ENCODE measurements around the gene TLCD3B.

Gene TLCD3B

GRCh38 chr16:29986931-29987330 lies 44.1 kb downstream of the TLCD3B start:
- Histone ChIP-seq H3K4me2 (ENCODE audit: low read length) (no peak overlapping the region), H3F3A (ENCODE audit: control insufficient read depth, insufficient read depth) (no peaks in the 10 kb centered on the region; the same call in 1 of the 2 replicates), H3K27ac (ENCODE audit: low read depth, low read length) (no peak overlapping the region), H3K79me2 (ENCODE audit: control insufficient read depth, low read length) (no peaks in the 10 kb centered on the region), H3K36me3 (ENCODE audit: control insufficient read depth, low read length) (peaks cover 96% of the 10 kb centered on the region), H3K9me2 (replicated peaks; ENCODE audit: control insufficient read depth, low read length) (no peaks in the 10 kb centered on the region), H4K20me1 (ENCODE audit: control insufficient read depth, insufficient read depth, low read depth, low read length) (no peaks in the 10 kb centered on the region), H3K4me3 (ENCODE audit: low read length) (no peak overlapping the region), H3K9me3 (ENCODE audit: control insufficient read depth, insufficient read depth, low read length) (no peaks in the 10 kb centered on the region), H3K4me1 (ENCODE audit: control insufficient read depth, low read length) (no peaks in the 10 kb centered on the region), H3K27me3 (ENCODE audit: control insufficient read depth, low read length) (no peaks in the 10 kb centered on the region)
- TF ChIP-seq CTCF (IDR thresholded peaks at IDR 0.05; ENCODE audit: low read depth, low read length, poor library complexity, severe bottlenecking) (no peak), EZH2phosphoT487 (IDR thresholded peaks at IDR 0.05; ENCODE audit: borderline replicate concordance, low read length) (no peak)

GRCh38 chr16:29986231-29986630 lies 44.8 kb downstream of the TLCD3B start:
- no peaks in the 10 kb centered on the region for H3K9me3 ChIP-seq (ENCODE audit: control insufficient read depth, insufficient read depth, low read length)
- H3K27me3 ChIP-seq (ENCODE audit: control insufficient read depth, low read length) = no peaks in the 10 kb centered on the region
- H3K9me2 ChIP-seq (replicated peaks; ENCODE audit: control insufficient read depth, low read length) = no peaks in the 10 kb centered on the region
- H3K79me2 ChIP-seq (ENCODE audit: control insufficient read depth, low read length) = no peaks in the 10 kb centered on the region
- H3K4me1 ChIP-seq (ENCODE audit: control insufficient read depth, low read length) = no peaks in the 10 kb centered on the region
- no peak overlapping the region for H3K4me3 ChIP-seq (ENCODE audit: low read length)
- no peaks in the 10 kb centered on the region for H4K20me1 ChIP-seq (ENCODE audit: control insufficient read depth, insufficient read depth, low read depth, low read length)
- TF ChIP-seq EZH2phosphoT487 (IDR thresholded peaks at IDR 0.05; ENCODE audit: borderline replicate concordance, low read length) = no peak
- TF ChIP-seq CTCF (IDR thresholded peaks at IDR 0.05; ENCODE audit: low read depth, low read length, poor library complexity, severe bottlenecking) = no peak
- H3K4me2 ChIP-seq (ENCODE audit: low read length) = no peak overlapping the region
- H3K27ac ChIP-seq (ENCODE audit: low read depth, low read length) = no peak overlapping the region
- peaks cover 96% of the 10 kb centered on the region for H3K36me3 ChIP-seq (ENCODE audit: control insufficient read depth, low read length)
- no peaks in the 10 kb centered on the region; the same call in 1 of the 2 replicates for H3F3A ChIP-seq (ENCODE audit: control insufficient read depth, insufficient read depth)

- no peaks in the 10 kb centered on the region for H3K9me2 ChIP-seq (replicated peaks; ENCODE audit: control insufficient read depth, low read length)
- H3K79me2 ChIP-seq (ENCODE audit: control insufficient read depth, low read length) = no peaks in the 10 kb centered on the region
- no peak overlapping the region for H3K4me2 ChIP-seq (ENCODE audit: low read length)
- no peak overlapping the region for H3K27ac ChIP-seq (ENCODE audit: low read depth, low read length)
- H3K36me3 ChIP-seq (ENCODE audit: control insufficient read depth, low read length) = peaks cover 98% of the 10 kb centered on the region
- no peaks in the 10 kb centered on the region for H3K9me3 ChIP-seq (ENCODE audit: control insufficient read depth, insufficient read depth, low read length)
- no peaks in the 10 kb centered on the region for H3K4me1 ChIP-seq (ENCODE audit: control insufficient read depth, low read length)
- H3K4me3 ChIP-seq (ENCODE audit: low read length) = no peak overlapping the region
- no peaks in the 10 kb centered on the region; the same call in 1 of the 2 replicates for H3F3A ChIP-seq (ENCODE audit: control insufficient read depth, insufficient read depth)
- no peaks in the 10 kb centered on the region for H3K27me3 ChIP-seq (ENCODE audit: control insufficient read depth, low read length)
- TF ChIP-seq EZH2phosphoT487 (IDR thresholded peaks at IDR 0.05; ENCODE audit: borderline replicate concordance, low read length) (no peak), CTCF (IDR thresholded peaks at IDR 0.05; ENCODE audit: low read depth, low read length, poor library complexity, severe bottlenecking) (no peak)
- no peaks in the 10 kb centered on the region for H4K20me1 ChIP-seq (ENCODE audit: control insufficient read depth, insufficient read depth, low read depth, low read length)
These were observed 45.7 kb downstream of the TLCD3B start for GRCh38 chr16:29985271-29985811.
